ENCODE data around the gene GPD2.

DNA sequence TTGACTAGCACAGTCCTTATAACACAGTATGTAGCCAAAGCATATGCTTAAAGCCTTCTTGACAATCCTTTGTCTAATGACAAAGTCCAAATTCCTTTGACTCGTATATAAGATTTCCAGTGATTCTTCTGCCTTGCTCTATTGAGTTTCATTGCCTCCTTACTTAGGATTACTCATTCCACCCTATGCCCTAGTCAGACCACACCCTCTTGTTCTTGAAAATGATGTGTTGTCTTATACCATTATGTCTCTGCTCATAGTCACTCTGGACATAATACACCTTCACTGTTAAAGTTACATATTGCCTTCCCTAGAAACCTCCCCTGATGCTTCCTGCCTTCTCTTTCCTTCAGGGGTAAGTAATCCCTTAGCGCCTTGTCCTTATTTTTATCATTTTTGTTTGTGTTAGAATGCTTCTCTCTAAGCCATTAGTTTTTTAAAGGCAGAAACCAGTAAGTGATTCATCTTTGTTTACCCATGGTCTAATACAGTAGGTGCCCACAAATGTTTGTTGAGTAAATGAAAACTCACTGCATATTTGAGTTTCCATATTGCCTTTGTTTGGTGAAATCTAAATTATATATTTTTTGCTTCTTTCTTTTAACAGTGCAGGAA is 19.3 kb downstream of the GPD2 start:
- TF ChIP-seq, protein P1, sequence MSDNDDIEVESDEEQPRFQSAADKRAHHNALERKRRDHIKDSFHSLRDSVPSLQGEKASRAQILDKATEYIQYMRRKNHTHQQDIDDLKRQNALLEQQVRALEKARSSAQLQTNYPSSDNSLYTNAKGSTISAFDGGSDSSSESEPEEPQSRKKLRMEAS (IDR thresholded peaks at IDR 0.05), result no peak
- TF ChIP-seq EZH2 (IDR thresholded peaks at IDR 0.05; ENCODE audit: low read depth, low read length, severe bottlenecking), result no peak
- no peak for TF ChIP-seq POLR2AphosphoS5 (IDR thresholded peaks at IDR 0.05; ENCODE audit: low read depth, low read length)
- no peak for TF ChIP-seq KDM1A (IDR thresholded peaks at IDR 0.05; ENCODE audit: borderline replicate concordance, low read length)
- TF ChIP-seq, protein P2, sequence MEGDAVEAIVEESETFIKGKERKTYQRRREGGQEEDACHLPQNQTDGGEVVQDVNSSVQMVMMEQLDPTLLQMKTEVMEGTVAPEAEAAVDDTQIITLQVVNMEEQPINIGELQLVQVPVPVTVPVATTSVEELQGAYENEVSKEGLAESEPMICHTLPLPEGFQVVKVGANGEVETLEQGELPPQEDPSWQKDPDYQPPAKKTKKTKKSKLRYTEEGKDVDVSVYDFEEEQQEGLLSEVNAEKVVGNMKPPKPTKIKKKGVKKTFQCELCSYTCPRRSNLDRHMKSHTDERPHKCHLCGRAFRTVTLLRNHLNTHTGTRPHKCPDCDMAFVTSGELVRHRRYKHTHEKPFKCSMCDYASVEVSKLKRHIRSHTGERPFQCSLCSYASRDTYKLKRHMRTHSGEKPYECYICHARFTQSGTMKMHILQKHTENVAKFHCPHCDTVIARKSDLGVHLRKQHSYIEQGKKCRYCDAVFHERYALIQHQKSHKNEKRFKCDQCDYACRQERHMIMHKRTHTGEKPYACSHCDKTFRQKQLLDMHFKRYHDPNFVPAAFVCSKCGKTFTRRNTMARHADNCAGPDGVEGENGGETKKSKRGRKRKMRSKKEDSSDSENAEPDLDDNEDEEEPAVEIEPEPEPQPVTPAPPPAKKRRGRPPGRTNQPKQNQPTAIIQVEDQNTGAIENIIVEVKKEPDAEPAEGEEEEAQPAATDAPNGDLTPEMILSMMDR (IDR thresholded peaks at IDR 0.05; ENCODE audit: control extremely low read depth in 1 of 3, insufficient read depth in 1 of 3, low read depth in 1 of 3, low read length in 3 of 3), result no peak
- TF ChIP-seq TAF1 (IDR thresholded peaks at IDR 0.05; ENCODE audit: low read depth, low read length), result no peak
- no peak for TF ChIP-seq TBP (IDR thresholded peaks at IDR 0.05; ENCODE audit: low read depth, low read length)
- no peak for TF ChIP-seq CREB1 (IDR thresholded peaks at IDR 0.05)
- TF ChIP-seq CTBP2 (IDR thresholded peaks at IDR 0.05; ENCODE audit: borderline replicate concordance, insufficient read depth, insufficient read length, low read length), result no peak
- no peak for TF ChIP-seq SP1 (IDR thresholded peaks at IDR 0.05; ENCODE audit: low read depth, low read length)
- no peak for TF ChIP-seq EP300 (IDR thresholded peaks at IDR 0.05; ENCODE audit: borderline replicate concordance in 1 of 2, low read depth in 2 of 2, low read length in 2 of 2)
- TF ChIP-seq SIX5 (IDR thresholded peaks at IDR 0.05; ENCODE audit: low read depth, low read length), result no peak

All from H1 (cell line).